Gastrocnemius medialis (tissue), 4 donors: ENCODE results near the gene IL11RA. TPM values are rescaled to one million over a fixed set of nuclear protein-coding genes. Genes with fewer than 3 reads are reported as not detected.

Experiments used
- ATAC-seq, 2 donors: fragments of 150-250 bp; one replicate each; pipeline ENCODE4 v1.9.1; 2016
- DNase-seq, 2 donors: peaks; one replicate each; pipeline ENCODE4 v3.0.0-alpha.2; 2019
- H3K27ac ChIP-seq, 4 donors: fragments of 200-600 bp; sonication (generic); 1 replicate in 1 of 4; 2 replicates in 3 of 4; pipeline ENCODE4 v1.5.1; 2016 to 2018; ENCODE audit warnings: mild to moderate bottlenecking in 2 of 4, moderate library complexity in 1 of 4
- H3K27me3 ChIP-seq, 3 donors: fragments of 200-600 bp; sonication (generic) in 2 of 3; 1 replicate in 1 of 3; 2 replicates in 2 of 3; pipeline versions ENCODE4 v1.5.1 to v1.6.0; 2016 to 2019; ENCODE audit warnings: mild to moderate bottlenecking in 1 of 3, moderate library complexity in 1 of 3
- H3K36me3 ChIP-seq, 2 donors: fragments of 200-600 bp; sonication (generic) in 1 of 2; one replicate each; pipeline ENCODE4 v1.5.1; 2017 to 2018
- H3K4me1 ChIP-seq, 2 donors: fragments of 200-600 bp; sonication (generic) in 1 of 2; one replicate each; pipeline ENCODE4 v1.5.1; 2016 to 2017; ENCODE audit warnings: mild to moderate bottlenecking in 2 of 2
- H3K4me3 ChIP-seq, 4 donors: fragments of 200-600 bp; sonication (generic) in 3 of 4; 1 replicate in 1 of 4; 2 replicates in 3 of 4; pipeline ENCODE4 v1.5.1; 2016 to 2019; ENCODE audit warnings: mild to moderate bottlenecking in 2 of 4
- H3K9me3 ChIP-seq, 3 donors: fragments of 200-600 bp; sonication (generic) in 2 of 3; 1 replicate in 1 of 3; 2 replicates in 2 of 3; pipeline ENCODE4 v1.5.1; 2016 to 2019
- POLR2A ChIP-seq, 2 donors: fragments of 450-650 bp; IDR thresholded peaks; one replicate each; pipeline ENCODE4 v1.6.1; 2017; ENCODE audit warnings: antibody characterized with exemption in 2 of 2, mild to moderate bottlenecking in 2 of 2, moderate library complexity in 2 of 2
- in situ Hi-C, 4 donors: fragments of 200-750 bp; cut with MboI; loops; one replicate each; pipeline versions ENCODE4 v1.15.0 to v1.8.0; 2017; ENCODE audit warnings: low sequenced_read_pairs in 4 of 4
- intact Hi-C: fragments of 100-400 bp; cut with DNase I; formaldehyde crosslinking; loops from one replicate; pipeline ENCODE4 v1.15.1; 2023; ENCODE audit warnings: low total_unique reads
- total RNA-seq, 4 donors: library from RNA; depleted of rRNA; stranded (reverse); fragments of >200 nt; gene quantifications; one replicate each; pipeline versions ENCODE4 v1.1.0 to v1.2.3, GENCODE V29; 2016
- TF ChIP-seq, protein P1 (sequence below), 5 experiments: fragments of 450-650 bp in 3 of 5; fragments of 200-600 bp in 2 of 5; sonication (generic) in 2 of 5; IDR thresholded peaks in 4 of 5; conservative IDR thresholded peaks in 1 of 5; 1 replicate in 4 of 5; 2 replicates in 1 of 5; pipeline ENCODE4 v1.5.1; 2016 to 2019; ENCODE audit warnings: antibody characterized with exemption in 5 of 5, mild to moderate bottlenecking in 3 of 5, moderate library complexity in 3 of 5

The IL11RA gene
- total RNA-seq, 4 donors from 2014 or later = 3.3 to 15.3 (median 11.6) TPM

DNA sequence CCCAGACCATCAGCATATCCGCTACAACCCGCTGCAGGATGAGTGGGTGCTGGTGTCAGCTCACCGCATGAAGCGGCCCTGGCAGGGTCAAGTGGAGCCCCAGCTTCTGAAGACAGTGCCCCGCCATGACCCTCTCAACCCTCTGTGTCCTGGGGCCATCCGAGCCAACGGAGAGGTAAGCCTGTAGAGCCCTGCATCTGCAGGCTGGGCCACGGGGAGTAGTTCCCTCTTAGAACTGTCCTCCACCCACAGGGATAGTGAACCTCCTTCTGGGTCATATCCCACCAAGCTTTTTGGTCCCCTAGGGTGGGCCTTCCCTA, 4.9 kb upstream of the IL11RA start:
- H3K27me3 ChIP-seq = no peaks in the 10 kb centered on the region
- DNase-seq (no peak), ATAC-seq (no peak)
- H3K4me1 ChIP-seq = peaks cover 30 to 32% of the 10 kb centered on the region in 2 donors
- no peaks in the 10 kb centered on the region for H3K9me3 ChIP-seq
- H3K4me3 ChIP-seq = peak overlapping the region; percentile 67 to 85 (median 81)
- peaks cover 0 to 14% of the 10 kb centered on the region in 2 donors for H3K36me3 ChIP-seq
- intact Hi-C loops = no loop called here
- in situ Hi-C loops = loop anchor here in 1 of 4 donors (10.0 kb wide), 1 partner anchor 58 kb away; no protein-coding TSS in a partner anchor
- H3K27ac ChIP-seq = peak overlapping the region; percentile 88 to 94 (median 90)
- TF ChIP-seq, protein P1, sequence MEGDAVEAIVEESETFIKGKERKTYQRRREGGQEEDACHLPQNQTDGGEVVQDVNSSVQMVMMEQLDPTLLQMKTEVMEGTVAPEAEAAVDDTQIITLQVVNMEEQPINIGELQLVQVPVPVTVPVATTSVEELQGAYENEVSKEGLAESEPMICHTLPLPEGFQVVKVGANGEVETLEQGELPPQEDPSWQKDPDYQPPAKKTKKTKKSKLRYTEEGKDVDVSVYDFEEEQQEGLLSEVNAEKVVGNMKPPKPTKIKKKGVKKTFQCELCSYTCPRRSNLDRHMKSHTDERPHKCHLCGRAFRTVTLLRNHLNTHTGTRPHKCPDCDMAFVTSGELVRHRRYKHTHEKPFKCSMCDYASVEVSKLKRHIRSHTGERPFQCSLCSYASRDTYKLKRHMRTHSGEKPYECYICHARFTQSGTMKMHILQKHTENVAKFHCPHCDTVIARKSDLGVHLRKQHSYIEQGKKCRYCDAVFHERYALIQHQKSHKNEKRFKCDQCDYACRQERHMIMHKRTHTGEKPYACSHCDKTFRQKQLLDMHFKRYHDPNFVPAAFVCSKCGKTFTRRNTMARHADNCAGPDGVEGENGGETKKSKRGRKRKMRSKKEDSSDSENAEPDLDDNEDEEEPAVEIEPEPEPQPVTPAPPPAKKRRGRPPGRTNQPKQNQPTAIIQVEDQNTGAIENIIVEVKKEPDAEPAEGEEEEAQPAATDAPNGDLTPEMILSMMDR (IDR thresholded peaks at IDR 0.05 in 4 of 5, conservative IDR thresholded peaks at IDR 0.05 in 1 of 5) = no peak
- no peak for TF ChIP-seq POLR2A (IDR thresholded peaks at IDR 0.05)

DNA sequence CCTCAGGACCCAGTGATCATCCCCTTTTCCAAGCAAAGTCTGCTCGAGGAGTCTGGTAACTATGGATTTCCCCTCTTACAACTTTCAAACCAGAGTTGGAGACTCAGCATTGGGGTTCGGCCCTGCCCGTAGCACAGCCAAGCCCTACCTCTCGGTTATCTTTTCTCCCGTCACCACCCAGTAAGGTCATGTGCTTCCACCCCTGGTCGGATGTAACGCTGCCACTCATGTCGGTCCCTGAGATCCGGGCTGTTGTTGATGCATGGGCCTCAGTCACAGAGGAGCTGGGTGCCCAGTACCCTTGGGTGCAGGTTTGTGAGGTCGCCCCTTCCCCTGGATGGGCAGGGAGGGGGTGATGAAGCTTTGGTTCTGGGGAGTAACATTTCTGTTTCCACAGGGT, 4.3 kb upstream of the IL11RA start:
- peak overlapping the region; percentile 88 to 94 (median 90) for H3K27ac ChIP-seq
- intact Hi-C loops = no loop called here
- DNase-seq (no peak), ATAC-seq (no peak)
- H3K9me3 ChIP-seq = no peaks in the 10 kb centered on the region
- in situ Hi-C loops = loop anchor here in 1 of 4 donors (10.0 kb wide), 1 partner anchor 57 kb away; no protein-coding TSS in a partner anchor
- peaks cover 0 to 14% of the 10 kb centered on the region in 2 donors for H3K36me3 ChIP-seq
- H3K4me1 ChIP-seq = peaks cover 34 to 36% of the 10 kb centered on the region in 2 donors
- TF ChIP-seq POLR2A (IDR thresholded peaks at IDR 0.05) = no peak
- TF ChIP-seq, protein P1 (IDR thresholded peaks at IDR 0.05 in 4 of 5, conservative IDR thresholded peaks at IDR 0.05 in 1 of 5) = no peak
- H3K27me3 ChIP-seq = no peaks in the 10 kb centered on the region
- peak overlapping the region; percentile 67 to 85 (median 81) for H3K4me3 ChIP-seq

DNA sequence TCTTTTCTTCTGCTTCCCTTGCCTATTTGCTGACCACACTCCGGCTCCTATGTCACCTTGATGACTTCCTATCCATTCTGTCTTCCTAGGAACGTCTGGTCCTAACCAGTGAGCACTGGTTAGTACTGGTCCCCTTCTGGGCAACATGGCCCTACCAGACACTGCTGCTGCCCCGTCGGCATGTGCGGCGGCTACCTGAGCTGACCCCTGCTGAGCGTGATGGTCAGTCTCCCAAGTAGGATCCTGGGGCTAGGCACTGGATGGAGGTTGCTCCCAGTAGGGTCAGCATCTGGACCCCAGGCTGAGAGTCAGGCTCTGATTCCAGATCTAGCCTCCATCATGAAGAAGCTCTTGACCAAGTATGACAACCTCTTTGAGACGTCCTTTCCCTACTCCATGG, 3.3 kb upstream of the IL11RA start:
- ATAC-seq (no peak), DNase-seq (no peak)
- Histone ChIP-seq H3K27ac (peak overlapping the region; percentile 43 to 94 (median 89)), H3K9me3 (no peaks in the 10 kb centered on the region), H3K4me1 (peaks cover 44 to 46% of the 10 kb centered on the region in 2 donors), H3K4me3 (no peak overlapping the region), H3K36me3 (peaks cover 0 to 14% of the 10 kb centered on the region in 2 donors), H3K27me3 (no peaks in the 10 kb centered on the region)
- in situ Hi-C loops = loop anchor here in 1 of 4 donors (10.0 kb wide), 1 partner anchor 56 kb away; no protein-coding TSS in a partner anchor
- intact Hi-C loops = no loop called here
- TF ChIP-seq, protein P1 (IDR thresholded peaks at IDR 0.05 in 4 of 5, conservative IDR thresholded peaks at IDR 0.05 in 1 of 5) = no peak
- no peak for TF ChIP-seq POLR2A (IDR thresholded peaks at IDR 0.05)

DNA sequence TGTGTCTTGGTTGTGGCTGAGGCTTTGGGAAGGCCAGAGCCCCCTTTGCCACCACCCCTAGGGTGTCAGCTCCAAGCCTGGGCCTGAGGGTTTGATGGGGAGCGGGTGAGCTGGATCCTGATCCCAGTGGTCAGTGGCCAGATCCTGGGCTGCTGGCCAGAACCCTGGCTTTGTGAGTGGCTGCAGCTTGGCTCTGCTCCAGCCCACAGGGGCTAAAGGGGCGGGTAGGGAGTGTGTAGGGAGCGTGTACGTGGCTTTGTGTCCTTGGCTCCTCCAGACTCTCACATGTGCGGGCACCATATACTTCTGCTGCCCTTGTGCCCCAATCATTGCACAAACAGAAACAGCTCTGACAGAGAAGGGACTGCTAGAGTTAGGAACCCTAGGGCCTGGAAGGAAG, 1.2 kb upstream of the IL11RA start:
- DNase-seq = peak in 1 of 2 donors; percentile 36
- no peak for ATAC-seq
- intact Hi-C loops = loop anchor here (5.0 kb wide), 1 partner anchor 336 kb away; the partner anchor contains the start of gene DNAJB5
- TF ChIP-seq, protein P1 (IDR thresholded peaks at IDR 0.05 in 4 of 5, conservative IDR thresholded peaks at IDR 0.05 in 1 of 5) = no peak
- TF ChIP-seq POLR2A (IDR thresholded peaks at IDR 0.05) = no peak
- peaks cover 0 to 14% of the 10 kb centered on the region in 2 donors for H3K36me3 ChIP-seq
- peak overlapping the region; percentile 88 to 91 (median 89) for H3K27ac ChIP-seq
- no peaks in the 10 kb centered on the region for H3K27me3 ChIP-seq
- no peak overlapping the region for H3K4me3 ChIP-seq
- no peaks in the 10 kb centered on the region for H3K9me3 ChIP-seq
- in situ Hi-C loops = loop anchor here in 1 of 4 donors (25.0 kb wide), 1 partner anchor 436 kb away; the partner anchor contains the start of genes FANCG and PIGO
- peaks cover 52 to 63% of the 10 kb centered on the region in 2 donors for H3K4me1 ChIP-seq
